ENCODE results near the gene CDPF1.

Gene CDPF1

DNA sequence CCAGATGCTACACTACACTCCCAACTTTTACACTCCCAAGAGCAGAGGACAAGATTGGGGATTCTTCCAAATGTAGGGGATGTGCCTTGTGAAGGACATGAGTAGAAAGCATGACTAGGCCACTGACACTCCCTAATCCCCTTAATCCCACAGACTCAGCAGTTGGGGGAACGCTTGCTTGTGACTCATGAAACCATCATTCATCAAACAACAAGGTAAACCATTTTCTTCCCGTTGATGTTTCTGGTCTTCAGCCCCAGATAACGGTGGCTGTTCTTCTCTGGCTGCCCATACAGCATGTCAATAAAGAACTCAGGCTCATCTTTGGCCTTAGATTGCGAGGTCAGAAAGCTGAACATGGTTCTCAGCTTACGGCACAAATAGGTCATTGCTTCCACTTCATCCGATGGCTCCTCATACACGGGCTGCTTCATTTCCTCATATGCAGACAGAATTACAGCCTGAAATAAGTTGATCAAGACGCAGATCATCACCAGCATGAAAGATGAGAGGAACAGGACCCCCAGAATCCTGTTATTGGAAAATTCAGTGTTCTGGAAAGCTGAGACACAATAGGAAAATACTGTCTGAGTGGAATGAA is 6.4 kb upstream of the CDPF1 start:
- DNase-seq = no peak

DNA sequence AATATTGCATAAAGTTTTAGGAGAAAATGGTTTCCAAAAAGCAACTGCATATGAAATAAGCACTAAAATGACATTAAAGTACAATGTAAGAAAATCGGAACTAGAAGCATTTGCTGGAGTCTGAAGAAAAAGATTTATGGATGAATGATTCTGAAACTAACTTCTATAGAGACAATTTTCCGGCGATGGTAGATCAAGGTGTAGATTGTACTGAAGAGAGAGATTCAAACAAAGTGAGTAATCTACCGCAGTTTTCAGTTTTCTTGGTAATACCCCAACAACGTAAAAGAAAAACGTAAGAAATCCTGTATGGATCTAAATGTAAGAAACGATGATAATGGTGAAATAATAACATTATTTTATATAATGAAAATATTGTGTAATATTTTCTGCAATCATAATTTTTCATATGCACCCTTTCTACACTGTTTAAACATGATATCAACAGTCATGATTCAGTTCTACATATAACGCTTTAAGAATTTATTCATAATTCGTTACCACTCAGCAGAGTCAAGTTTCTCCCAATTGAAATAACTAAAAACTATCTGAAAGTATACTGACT is 1.8 kb upstream of the CDPF1 start:
- DNase-seq = no peak

DNA sequence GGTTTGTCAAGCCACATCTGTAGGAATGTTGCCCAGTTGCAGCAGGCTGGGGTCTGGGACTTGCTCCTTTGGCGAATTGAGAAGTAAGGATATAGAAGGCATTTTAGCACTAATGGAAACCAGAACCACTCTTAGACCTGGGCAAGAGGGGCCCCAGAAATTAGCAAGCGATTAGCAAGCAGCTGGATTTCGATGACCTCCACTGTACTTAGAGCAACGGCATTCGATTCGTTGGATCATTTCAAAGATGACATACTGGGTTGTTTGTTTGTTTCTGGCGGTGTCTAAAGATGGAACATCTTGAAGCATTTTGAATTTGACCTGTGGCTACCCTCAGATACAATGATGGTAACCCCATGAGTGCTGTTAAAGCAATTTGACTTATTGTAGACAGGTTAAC is 1.2 kb upstream of the CDPF1 start:
- no peak for DNase-seq

DNA sequence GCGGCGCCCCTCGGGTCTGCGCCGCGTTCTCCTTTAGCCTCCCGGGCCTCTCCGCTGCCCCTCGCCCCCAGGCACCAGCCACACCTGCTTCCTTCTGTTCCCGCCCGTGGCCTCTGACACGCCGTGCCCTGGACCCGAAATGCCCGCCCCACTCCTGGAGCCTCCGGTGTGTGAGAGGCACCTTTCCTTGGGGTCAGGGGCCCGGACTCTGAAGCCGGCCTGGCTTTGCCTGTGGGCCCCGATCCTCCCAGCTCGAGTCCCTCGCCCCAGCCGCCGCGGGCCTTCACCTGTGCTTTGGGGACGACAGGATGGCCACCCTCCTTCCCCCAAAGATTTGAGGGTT is 661 bp upstream of the CDPF1 start:
- no peak for DNase-seq

DNA sequence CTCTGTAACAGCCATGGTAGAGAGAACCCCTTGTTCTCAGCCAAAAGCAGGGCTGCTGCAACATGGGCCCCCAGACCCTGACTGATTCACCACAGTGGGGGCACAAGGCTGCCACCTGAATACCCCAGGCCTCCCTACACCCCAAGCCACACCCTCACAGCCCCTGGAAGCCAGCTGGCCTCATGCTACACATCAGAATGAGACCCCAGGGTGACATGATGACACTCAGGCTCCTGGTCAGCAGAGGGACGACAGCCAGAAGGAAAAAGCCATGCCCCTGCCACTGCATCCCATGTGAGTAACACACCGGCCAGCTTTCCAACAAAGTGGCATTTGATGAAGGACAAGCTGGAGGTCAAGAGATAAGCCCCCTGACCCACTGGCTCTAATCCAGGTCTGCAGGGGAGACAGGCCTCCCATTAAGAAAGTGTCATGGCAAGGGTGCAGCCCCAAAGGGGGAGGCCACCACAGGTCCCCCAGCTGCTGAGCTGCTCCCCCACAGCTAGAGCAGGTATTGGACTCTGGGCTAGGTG is 2.6 kb downstream of the CDPF1 start:
- no peak for DNase-seq

DNA sequence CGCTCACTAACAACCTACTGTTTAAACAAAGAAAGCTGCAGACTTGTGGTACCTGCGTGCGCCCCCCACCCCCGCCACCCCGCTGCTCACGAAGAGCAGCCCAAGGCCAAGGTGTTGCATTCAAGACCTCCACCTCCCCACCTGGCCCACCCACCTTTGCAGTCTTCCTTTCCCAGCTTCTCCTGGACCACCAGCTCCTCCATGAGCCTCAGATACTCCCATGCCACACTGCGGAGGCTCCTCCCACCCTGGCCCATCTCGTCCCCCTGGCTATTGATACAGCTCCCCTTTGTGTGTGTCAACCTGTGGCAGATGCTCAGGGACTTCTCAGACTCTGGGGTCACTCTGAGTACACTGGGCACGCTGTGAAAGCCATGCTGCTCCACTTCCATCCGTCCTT is 3.9 kb downstream of the CDPF1 start:
- no peak for DNase-seq

DNA sequence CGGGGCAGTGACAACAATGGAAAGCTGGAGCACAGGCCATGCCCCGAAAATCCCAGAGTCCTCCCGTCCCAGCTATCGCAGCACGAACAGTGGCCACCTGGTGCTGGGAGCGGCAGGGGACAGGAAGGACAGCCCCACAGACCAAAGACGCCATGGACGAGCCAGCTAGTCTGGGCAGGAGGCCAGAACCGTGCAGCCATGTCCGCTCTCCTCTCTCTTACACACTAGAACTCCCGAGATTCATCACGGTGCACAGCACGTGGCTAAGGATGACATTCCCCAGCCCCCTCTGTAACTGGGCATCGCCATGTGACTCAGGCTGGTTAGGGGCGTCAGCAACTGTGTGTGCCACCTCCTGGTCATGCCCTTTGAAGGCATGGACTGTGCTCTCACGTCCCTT is 4.6 kb downstream of the CDPF1 start:
- DNase-seq = no peak

DNA sequence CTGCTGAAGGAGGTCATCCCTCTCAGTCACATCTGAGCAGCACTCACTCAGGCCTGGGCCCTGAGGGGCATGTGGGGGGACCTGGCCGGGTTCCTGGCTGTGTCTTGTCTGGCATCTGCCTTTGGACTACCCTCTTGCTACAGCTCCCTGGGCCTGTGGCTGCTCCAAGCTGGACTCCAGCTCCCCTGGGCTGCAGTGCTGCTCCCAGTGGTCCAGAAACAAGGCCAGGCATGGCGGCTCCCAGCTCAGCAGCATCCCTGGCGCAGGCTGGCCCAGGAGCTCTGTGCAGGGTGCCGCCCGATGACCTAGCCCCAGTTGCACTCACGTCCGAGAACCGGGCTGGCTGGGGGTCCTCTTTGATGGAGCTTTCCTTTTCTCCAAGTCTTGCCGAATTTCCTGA is 5.3 kb downstream of the CDPF1 start:
- DNase-seq = no peak

DNA sequence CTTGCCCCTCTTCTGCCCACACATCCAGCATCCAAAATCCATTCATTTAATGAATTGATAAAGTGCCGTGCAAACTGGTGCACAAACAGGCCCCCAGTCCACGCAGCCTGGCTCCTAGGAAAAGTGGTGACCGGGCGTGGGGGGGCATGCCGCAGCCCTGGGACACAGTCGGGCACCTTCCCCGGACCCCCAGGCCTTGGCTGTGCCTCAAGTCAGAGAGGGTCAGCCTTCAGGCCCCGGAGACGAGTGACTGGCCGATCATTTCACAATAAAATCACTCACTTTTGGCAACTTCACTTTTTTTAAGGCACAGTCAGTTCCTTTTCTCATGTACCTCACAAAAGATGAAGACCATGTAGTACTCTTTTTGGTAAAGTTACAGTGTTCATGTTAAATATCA is 8.0 kb downstream of the CDPF1 start:
- DNase-seq = no peak

DNA sequence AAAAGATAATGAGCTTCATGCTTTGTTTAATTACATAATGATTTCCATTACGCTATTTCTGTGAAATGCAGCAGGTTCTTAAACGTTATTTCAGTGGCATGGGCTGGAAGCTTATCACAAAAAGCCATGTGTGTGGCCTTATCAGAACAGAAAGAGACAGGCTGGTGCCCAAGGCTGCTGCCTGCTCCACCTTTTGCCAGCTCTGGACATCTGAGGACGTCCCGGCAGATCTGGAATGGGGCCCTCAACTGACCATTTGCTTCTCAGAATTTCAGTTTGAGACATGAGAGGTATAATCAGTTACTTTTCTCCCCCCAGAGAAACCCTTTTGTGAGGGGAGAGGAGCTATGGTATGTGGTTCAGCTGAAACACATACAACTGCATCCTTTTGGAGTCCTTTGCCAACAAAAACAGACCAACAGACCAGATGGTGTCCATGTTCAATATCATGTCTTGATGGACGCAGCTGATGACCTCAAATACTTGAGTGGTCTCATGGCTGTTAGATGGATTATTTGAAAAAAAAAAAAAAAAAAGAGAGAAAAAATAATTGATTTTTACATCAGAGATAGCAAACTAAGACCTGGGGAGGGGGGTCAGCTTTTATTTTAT is 8.6 kb downstream of the CDPF1 start:
- DNase-seq = no peak

DNA sequence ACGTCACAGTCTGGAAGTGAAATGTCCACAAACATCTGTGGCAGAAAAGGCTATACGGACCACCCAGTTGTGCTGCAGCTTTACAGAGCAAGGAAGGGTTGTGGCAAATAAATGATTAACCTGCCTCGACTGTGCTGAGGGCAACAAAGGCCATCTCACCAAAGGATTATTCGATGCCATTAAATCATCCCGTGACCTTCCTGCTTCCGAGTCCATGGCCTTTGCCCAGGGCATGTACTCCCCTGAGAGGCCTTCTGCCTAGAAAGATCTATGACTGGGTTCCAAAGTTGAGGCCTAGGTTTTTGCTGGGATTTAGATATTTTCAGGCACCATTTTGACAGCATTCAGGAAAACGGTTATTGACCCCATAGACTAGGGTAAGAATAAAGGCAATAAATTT is 9.2 kb downstream of the CDPF1 start:
- DNase-seq = no peak

DNA sequence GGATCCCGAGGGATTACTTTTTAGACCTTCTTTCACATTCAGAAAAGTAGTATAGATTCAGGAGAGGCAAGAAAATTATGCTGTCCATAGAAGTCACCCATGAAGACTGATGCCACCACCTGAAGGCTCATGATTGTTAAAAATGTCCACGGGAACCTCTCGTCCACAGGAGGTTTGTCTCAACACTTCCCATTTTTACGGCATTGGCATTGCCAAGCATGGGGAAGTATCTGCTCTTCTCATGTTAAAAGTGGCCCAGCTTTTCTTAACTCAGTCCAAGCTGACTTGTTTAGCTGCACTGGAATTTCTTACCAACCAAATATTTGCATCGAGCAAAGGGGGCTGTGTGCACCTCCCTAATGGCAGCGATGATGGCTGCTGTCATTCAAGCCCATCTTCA is 9.6 kb downstream of the CDPF1 start:
- DNase-seq = no peak

DNA sequence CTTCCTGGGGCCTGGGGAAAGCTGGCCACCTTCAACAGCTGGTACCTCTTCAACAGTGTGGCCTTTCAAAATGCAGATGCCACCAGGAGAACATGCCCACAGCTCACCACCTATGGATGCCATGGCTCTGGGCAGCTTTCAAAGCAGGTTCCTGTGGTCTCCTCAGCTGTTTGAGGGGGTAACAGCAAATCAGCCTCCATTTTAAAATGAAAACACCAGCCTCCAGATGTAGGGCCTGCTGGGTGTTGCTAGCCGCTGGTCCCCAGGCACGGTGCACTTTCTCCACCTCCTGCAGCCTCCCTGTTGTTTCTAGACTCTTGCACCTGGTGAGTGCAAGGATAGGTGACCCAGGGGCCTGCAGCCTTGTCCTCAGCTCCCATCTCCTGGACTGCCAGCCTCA is 10.0 kb downstream of the CDPF1 start:
- no peak for DNase-seq

DNA sequence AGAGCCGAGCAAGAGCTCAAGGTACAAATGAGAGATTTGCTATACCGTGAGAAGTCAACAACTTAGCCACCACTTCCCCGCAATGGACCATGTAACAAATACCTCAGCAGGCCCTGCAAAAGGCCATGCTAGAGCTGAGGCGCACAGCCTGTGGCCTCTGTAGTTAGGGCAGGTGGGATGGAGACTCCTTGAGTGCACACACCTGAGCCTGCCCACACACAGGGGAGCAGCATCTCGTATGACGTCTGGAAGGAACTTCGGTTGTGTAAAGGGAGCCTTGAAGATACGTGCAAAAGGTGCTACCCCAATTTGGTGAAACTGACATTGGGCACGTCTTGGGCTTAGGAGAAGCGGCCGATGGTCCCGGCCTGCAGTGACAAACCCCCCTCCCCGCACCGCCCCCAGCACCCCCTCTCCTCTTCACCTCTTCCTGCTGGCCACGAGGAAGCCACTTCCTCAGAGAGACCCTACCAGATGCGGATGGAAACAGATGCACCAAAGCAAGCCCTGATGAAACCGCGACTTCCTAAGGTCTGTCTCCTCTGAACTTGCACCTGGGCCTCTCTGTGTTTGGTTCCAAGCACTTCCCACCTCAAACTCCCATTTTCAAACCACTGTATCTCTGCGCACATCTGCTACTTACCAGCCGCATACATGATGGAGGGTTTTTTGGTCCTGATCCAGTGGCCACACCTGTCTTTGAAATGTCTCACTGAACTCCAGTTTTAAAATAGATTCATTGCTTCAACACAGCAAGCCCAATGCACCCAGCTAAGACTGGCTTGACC is 10.6 kb downstream of the CDPF1 start:
- no peak for DNase-seq

DNA sequence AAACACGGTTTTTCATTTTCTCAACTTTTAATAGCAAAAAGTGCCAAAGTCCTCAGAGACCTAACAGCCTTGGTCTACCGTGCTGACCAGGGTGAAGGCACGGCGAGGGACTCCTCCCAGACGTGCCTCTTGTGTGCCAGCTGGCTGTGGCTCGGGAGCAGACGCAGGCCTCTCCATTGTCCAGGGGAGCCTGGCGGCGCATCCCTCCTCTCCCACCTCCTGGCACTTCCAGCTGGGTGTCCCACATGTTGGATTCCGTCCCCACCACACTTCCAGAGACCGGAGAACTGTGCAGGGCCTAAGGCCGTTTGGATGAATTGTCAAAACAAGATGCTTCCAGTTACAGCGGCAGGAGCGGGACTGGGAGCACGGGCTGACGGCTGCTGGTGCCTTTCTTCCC is 11.6 kb downstream of the CDPF1 start:
- DNase-seq = no peak

DNA sequence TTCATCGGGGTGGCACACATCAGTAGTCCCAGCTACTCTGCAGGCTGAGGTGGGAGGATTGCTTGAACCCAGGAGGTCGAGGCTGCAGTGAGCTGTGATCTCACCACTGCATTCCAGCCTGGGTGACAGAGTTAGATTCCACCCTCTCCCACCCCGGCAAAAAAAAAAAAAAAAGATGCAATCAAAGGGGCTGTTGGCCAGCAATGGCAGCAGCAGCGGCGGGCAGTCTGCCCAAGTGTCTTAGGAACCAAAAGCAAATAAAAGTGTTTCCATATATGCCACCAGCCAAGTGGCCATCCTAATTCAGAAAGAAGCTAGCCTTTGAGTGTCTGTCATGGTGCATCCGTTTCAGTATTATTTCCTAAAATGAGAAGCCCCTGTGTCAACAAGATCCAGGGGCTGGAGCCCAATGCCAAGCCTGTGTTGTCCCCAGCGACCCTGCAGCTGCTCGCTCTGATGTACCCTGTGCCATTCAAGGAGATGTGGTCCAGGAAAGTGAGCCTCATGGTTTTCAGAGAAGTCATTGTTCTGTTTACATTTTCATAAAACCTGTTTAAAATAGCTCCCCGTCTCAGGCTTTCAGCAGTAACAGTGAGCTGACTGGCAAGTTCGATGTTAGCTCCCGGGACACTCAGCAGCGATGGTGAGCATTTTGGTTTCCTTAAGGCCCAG is 12.5 kb downstream of the CDPF1 start:
- no peak for DNase-seq

DNA sequence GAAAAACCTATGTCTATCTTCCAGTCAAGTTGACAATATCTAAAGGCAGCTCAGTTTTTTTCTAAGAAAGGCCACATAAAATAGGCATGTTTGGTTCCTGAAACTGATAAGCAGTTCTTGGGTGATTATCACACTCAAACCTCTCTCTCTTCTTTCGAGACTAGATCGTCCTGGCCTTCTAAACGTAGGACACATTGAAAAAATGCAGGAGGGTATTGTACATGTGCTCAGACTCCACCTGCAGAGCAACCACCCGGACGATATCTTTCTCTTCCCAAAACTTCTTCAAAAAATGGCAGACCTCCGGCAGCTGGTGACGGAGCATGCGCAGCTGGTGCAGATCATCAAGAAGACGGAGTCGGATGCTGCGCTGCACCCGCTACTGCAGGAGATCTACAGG is 15.1 kb downstream of the CDPF1 start:
- no peak for DNase-seq

DNA sequence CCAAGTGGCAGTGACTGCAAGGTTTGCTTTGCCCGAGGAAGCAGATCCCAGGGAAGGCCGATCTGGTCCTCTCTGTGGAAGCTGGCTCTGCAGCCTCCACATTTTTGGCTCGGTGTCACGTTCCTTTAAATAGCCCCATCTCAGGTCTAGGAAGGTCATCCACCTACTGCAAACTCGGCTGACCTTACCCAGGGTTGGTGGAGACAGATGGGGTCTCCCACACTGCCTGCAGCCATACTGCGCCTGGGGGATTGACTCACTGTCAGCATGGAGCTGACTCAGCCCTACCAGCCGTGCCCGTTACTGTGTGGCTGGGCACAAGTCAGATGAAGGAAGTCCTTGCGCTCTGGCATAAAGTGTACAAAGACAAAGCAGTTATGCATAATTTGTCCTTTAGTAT is 16.9 kb downstream of the CDPF1 start:
- no peak for DNase-seq

DNA sequence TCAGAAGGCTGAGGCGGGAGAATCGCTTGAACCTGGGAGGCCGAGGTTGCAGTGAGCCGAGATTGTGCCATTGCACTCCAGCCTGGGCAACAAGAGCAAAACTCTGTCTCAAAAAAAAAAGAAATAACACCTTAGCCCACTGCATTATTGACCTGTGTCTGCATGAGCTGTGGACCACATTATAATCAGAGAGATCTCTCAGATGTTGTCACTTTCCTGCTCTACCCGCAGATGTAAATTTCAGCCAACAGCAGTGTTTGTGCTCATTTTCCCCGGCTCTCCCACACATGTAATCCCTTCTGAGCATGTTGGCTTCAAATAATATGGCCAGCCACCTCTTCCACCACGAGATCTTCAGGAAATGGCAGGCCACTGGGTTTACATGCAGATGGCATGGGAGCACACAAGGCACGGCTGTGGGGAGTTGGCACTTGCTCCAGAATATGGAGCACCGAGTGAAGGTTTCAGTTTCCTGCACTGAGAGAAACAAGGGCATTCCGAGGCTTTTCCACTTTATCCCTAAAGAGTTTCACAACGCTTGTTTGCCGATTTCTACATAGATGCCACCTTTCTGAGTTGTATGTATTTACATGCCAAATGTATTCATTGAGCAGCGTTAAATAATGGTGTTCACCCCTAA is 19.7 kb downstream of the CDPF1 start:
- DNase-seq = no peak

DNA sequence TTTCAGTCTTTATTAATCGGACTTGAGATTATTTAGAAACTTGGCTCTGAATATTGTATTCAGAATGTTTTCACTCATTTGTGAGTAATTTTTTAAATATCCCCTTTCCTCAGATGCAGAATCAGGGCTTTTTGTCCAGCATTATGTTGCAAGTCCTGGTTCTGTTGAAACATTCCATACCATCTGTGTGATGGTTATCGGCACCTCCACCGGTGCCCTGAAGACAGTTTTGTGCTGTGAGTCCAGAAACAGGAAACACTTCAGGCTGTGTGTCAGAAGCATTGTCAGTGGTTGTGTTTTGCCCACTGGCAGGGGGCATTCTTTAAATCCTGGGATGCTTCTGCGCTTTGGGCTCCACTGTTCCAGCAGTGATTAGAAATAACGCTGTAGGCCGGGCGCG is 20.4 kb downstream of the CDPF1 start:
- no peak for DNase-seq

DNA sequence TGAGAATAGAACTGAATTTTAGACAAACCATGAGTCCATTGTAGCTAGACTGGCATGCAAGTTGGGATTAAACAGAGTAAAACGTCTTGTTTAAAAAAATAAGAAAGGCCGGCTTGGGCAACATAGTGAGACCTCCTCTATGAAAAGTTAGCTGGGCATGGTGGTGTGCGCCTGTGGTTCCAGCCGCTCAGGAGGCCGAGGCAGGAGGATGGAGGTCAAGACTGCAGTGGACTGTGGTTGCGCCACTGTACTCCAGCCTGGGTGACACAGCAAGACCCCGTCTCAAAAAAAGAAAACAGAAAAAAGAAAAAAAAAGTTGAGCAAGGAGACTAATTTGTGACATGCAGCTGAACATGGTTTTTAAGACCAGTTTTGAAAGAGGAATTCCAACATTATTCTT is 23.5 kb downstream of the CDPF1 start:
- DNase-seq = no peak

DNA sequence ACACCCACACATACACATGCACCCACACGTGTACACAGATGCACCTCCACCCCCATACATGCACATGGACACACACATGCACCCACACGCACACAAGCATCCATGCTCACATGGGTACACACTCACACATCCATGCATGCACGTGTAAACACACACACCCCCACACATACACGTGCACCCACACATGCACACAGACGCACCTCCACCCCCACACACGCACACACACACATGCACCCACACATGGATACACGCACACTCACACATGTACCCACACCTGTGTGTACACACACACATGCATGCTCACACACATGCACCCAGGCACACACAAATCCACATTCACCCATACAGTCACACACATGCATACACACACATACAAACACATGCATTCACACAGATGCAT is 24.5 kb downstream of the CDPF1 start:
- DNase-seq = no peak

DNA sequence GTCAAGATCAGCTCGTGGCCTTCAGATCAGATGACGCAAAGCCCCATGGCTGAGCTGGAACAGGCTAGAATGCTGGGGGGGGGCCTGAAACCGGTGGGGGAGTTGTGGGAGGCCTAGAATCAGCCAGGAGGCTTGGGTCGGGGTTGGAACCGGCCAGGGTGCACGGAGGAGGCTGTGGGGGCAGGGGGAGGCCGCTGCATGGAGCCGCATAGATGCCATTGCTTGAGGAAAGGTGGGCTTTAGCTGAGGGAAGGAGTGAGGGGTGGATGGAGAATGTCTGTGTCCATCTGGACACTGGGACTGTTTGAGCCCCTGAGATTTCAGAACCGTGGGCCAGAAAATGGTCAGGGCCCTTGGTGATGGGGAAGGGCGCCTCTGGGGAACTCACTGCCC is 25.2 kb downstream of the CDPF1 start:
- DNase-seq = no peak
